MCF 10A (cell line): Measurements from ENCODE around the gene PRKCQ. TPM values are rescaled to one million over a fixed set of nuclear protein-coding genes. Genes with fewer than 3 reads are reported as not detected.

Source experiments
- BruUV-seq: library from RNA; stranded (reverse); fragments of 400-500 nt; replicated peaks from 2 replicates; lab custom pipeline; 2021; lab: Mats Ljungman, UMichigan
- CTCF ChIA-PET: fragments of 300-600 bp; sonication (Branson Sonifier 250); formaldehyde crosslinking; extraction: SDS; loops from one replicate; lab custom pipeline; 2021; ENCODE audit warnings: antibody characterized with exemption, inconsistent platforms; lab: Yijun Ruan, JAX
- POLR2A ChIA-PET: fragments of 300-600, 350-650 bp; sonication (Branson Sonifier 250); formaldehyde crosslinking; extraction: SDS; loops from one replicate; lab custom pipeline; 2020; ENCODE audit warnings: antibody characterized with exemption, inconsistent platforms; lab: Yijun Ruan, JAX
- DNase-seq: peaks from one replicate; pipeline ENCODE4 v3.0.0-alpha.2; 2018; ENCODE audit not compliant: unreplicated experiment
- H3K27ac Mint-ChIP-seq: one replicate; pipeline ENCODE4 v1.8.0; 2022; ENCODE audit warnings: mild to moderate bottlenecking, low read depth, mixed read lengths; ENCODE audit not compliant: unreplicated experiment
- H3K27me3 Mint-ChIP-seq: one replicate; pipeline ENCODE4 v1.8.0; 2022; ENCODE audit warnings: mixed read lengths; ENCODE audit not compliant: insufficient read depth, unreplicated experiment
- H3K36me3 Mint-ChIP-seq: one replicate; pipeline ENCODE4 v1.8.0; 2022; ENCODE audit warnings: mild to moderate bottlenecking, moderate library complexity, mixed read lengths; ENCODE audit not compliant: insufficient read depth, unreplicated experiment
- H3K4me1 Mint-ChIP-seq: one replicate; pipeline ENCODE4 v1.8.0; 2022; ENCODE audit warnings: mixed read lengths; ENCODE audit not compliant: insufficient read depth, unreplicated experiment
- H3K4me3 Mint-ChIP-seq: one replicate; pipeline ENCODE4 v1.8.0; 2022; ENCODE audit warnings: mild to moderate bottlenecking, moderate library complexity, mixed read lengths; ENCODE audit not compliant: unreplicated experiment
- H3K9me3 Mint-ChIP-seq: one replicate; pipeline ENCODE4 v1.8.0; 2022; ENCODE audit warnings: mixed read lengths; ENCODE audit not compliant: unreplicated experiment
- intact Hi-C: fragments of 100-400 bp; cut with micrococcal nuclease; formaldehyde crosslinking; loops from 2 replicates; pipeline ENCODE4 v1.14.1; 2022
- total RNA-seq: library from RNA; stranded (reverse); gene quantifications from 2 replicates; pipeline ENCODE4 v1.2.3, GENCODE V29; 2022
- TF ChIP-seq, protein P1 (sequence below): fragments of 200-600 bp; IDR thresholded peaks from one replicate; pipeline ENCODE4 v1.8.0; 2022; ENCODE audit warnings: antibody characterized with exemption, mild to moderate bottlenecking; ENCODE audit not compliant: unreplicated experiment

The PRKCQ gene
- total RNA-seq, 1 experiment from 2014 or later = 0.44 TPM

DNA sequence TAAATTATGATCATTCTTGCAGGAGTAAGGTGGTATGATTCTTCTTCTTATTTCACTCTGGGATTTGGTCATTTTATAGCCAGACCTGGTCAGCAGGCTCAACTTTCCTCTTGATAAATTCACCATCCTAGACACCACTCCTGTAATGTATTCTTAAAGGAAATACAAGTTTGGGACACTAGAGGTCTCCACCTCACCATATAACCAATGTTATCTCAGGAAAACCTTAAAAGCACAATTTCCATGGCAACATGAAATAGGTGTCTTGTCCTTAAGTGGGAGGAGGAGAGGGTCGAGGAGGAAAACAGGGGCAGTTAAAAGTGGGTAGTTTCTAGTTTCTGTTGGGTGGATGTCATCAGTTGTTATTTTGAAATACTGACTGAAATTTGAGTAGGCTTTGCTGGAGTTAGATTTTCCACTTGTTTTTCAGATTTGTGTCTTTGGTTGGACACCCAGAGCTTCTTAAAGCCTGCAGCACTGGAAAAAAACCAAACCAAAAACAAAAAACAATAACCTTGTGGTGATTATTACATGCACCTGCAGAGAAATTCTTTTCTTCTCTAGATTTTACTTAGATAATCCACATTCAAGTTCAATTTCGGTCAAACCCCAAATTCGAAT, 163.1 kb downstream of the PRKCQ start:
- TF ChIP-seq, protein P1, sequence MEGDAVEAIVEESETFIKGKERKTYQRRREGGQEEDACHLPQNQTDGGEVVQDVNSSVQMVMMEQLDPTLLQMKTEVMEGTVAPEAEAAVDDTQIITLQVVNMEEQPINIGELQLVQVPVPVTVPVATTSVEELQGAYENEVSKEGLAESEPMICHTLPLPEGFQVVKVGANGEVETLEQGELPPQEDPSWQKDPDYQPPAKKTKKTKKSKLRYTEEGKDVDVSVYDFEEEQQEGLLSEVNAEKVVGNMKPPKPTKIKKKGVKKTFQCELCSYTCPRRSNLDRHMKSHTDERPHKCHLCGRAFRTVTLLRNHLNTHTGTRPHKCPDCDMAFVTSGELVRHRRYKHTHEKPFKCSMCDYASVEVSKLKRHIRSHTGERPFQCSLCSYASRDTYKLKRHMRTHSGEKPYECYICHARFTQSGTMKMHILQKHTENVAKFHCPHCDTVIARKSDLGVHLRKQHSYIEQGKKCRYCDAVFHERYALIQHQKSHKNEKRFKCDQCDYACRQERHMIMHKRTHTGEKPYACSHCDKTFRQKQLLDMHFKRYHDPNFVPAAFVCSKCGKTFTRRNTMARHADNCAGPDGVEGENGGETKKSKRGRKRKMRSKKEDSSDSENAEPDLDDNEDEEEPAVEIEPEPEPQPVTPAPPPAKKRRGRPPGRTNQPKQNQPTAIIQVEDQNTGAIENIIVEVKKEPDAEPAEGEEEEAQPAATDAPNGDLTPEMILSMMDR = peak; percentile 75
- ChIA-PET POLR2A (interaction anchor here (1.9 kb wide), 1 partner anchor 251 kb away, joined by 5 read pairs; no protein-coding TSS in a partner anchor), CTCF (interaction anchor here (0.6 to 5.8 kb wide), 6 partner anchors 15 to 808 kb away, joined by 3 to 54 read pairs (median 4); no protein-coding TSS in a partner anchor)
- BruUV-seq = no TSS peak
- Mint-ChIP-seq H3K27ac (no peak overlapping the region), H3K4me1 (no peaks in the 10 kb centered on the region), H3K27me3 (peaks cover 14% of the 10 kb centered on the region), H3K4me3 (no peak overlapping the region), H3K9me3 (no peaks in the 10 kb centered on the region), H3K36me3 (no peaks in the 10 kb centered on the region)
- intact Hi-C loops = loop anchor here (1.0 to 2.0 kb wide), 3 partner anchors 163 to 1000 kb away; partner anchors contain the start of gene PRKCQ
- DNase-seq = peak; percentile 58

GRCh38 chr10:6411436-6411835, 168.6 kb downstream of the PRKCQ start:
- ChIA-PET CTCF (interaction anchor here (1.4 to 1.5 kb wide), 2 partner anchors 10 to 256 kb away, joined by 5 to 6 read pairs; no protein-coding TSS in a partner anchor), POLR2A (interaction anchor here (1.2 to 1.3 kb wide), 2 partner anchors 10 to 243 kb away, joined by 3 to 4 read pairs; no protein-coding TSS in a partner anchor)
- intact Hi-C loops = no loop called here
- Mint-ChIP-seq H3K27ac (no peak overlapping the region), H3K36me3 (no peaks in the 10 kb centered on the region), H3K9me3 (no peaks in the 10 kb centered on the region), H3K27me3 (peaks cover 14% of the 10 kb centered on the region), H3K4me1 (no peaks in the 10 kb centered on the region), H3K4me3 (no peak overlapping the region)
- TF ChIP-seq, protein P1 = no peak
- no peak for DNase-seq
- no TSS peak for BruUV-seq

- POLR2A ChIA-PET = interaction anchor here (1.2 to 1.3 kb wide), 2 partner anchors 9 to 243 kb away, joined by 3 to 4 read pairs; no protein-coding TSS in a partner anchor
- Mint-ChIP-seq H3K27ac (no peak overlapping the region), H3K36me3 (no peaks in the 10 kb centered on the region), H3K4me1 (no peaks in the 10 kb centered on the region), H3K27me3 (peaks cover 14% of the 10 kb centered on the region), H3K4me3 (no peak overlapping the region), H3K9me3 (no peaks in the 10 kb centered on the region)
- DNase-seq = no peak
- TF ChIP-seq, protein P1 = no peak
- BruUV-seq = no TSS peak
- CTCF ChIA-PET = interaction anchor here (0.7 to 1.9 kb wide), 6 partner anchors 9 to 339 kb away, joined by 3 to 10 read pairs (median 4); no protein-coding TSS in a partner anchor
- intact Hi-C loops = no loop called here
Measured at GRCh38 chr10:6410830-6411229, 169.2 kb downstream of the PRKCQ start.

- TF ChIP-seq, protein P1 = no peak
- Mint-ChIP-seq H3K9me3 (no peaks in the 10 kb centered on the region), H3K36me3 (no peaks in the 10 kb centered on the region), H3K4me1 (no peaks in the 10 kb centered on the region), H3K27ac (no peak overlapping the region), H3K27me3 (peaks cover 21% of the 10 kb centered on the region), H3K4me3 (no peak overlapping the region)
- DNase-seq = no peak
- BruUV-seq = no TSS peak
- intact Hi-C loops = loop anchor here (10.0 kb wide), 1 partner anchor 785 kb away; no protein-coding TSS in a partner anchor
- CTCF ChIA-PET = interaction anchor here (0.5 to 1.9 kb wide), 10 partner anchors 8 to 340 kb away, joined by 3 to 10 read pairs (median 3); no protein-coding TSS in a partner anchor
- POLR2A ChIA-PET = interaction anchor here (0.6 to 1.4 kb wide), 6 partner anchors 9 to 1079 kb away, joined by 3 to 4 read pairs (median 3); no protein-coding TSS in a partner anchor
Measured at GRCh38 chr10:6409971-6410643, 170.0 kb downstream of the PRKCQ start.
